C4-2B (cell line): ENCODE results near the gene COL24A1.

ENCODE experiments used
- ZFX ChIP-seq: fragments of 450-650 bp; IDR thresholded peaks from 2 replicates; pipeline ENCODE4 v1.6.1; 2017
- TF ChIP-seq, protein P1 (sequence below): fragments of 450-650 bp; conservative IDR thresholded peaks from 2 replicates; pipeline ENCODE4 v1.5.1; 2017; ENCODE audit warnings: mild to moderate bottlenecking

DNA sequence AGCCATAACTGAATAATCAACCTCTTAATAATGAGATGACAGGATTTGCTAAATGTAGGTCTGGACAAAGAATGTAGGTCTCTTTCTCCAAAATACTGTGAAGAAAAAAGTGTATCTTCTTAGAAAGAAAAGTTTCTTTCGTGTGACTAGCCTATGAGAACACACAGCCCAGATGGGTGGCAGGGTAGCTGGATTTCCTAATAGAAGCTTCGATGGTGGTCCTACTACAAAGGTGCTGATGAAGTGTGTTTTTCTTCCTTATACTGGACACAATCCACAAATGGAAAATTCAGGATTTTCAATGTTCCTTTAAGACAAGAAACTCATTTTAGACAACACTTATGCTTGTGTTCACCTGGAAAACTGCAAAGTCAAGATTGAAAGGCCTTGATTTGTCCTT is 358.2 kb downstream of the COL24A1 start:
- TF ChIP-seq, protein P1, sequence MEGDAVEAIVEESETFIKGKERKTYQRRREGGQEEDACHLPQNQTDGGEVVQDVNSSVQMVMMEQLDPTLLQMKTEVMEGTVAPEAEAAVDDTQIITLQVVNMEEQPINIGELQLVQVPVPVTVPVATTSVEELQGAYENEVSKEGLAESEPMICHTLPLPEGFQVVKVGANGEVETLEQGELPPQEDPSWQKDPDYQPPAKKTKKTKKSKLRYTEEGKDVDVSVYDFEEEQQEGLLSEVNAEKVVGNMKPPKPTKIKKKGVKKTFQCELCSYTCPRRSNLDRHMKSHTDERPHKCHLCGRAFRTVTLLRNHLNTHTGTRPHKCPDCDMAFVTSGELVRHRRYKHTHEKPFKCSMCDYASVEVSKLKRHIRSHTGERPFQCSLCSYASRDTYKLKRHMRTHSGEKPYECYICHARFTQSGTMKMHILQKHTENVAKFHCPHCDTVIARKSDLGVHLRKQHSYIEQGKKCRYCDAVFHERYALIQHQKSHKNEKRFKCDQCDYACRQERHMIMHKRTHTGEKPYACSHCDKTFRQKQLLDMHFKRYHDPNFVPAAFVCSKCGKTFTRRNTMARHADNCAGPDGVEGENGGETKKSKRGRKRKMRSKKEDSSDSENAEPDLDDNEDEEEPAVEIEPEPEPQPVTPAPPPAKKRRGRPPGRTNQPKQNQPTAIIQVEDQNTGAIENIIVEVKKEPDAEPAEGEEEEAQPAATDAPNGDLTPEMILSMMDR, result no peak
- TF ChIP-seq ZFX, result no peak
